Osteoblast (primary cell): ENCODE results near the gene PBX1. TPM values are rescaled to one million over a fixed set of nuclear protein-coding genes. Genes with fewer than 3 reads are reported as not detected.

ENCODE experiments used
- DNase-seq: peaks from one replicate; pipeline ENCODE4 v3.0.0; 2011; ENCODE audit warnings: low spot score, mixed read lengths; ENCODE audit not compliant: insufficient read length; ENCODE audit errors: missing footprints
- H2AFZ ChIP-seq: 2 replicates; pipeline ENCODE4 v1.6.0; 2011; ENCODE audit warnings: mild to moderate bottlenecking, low read length
- H3K27ac ChIP-seq: 2 replicates; pipeline ENCODE4 v1.5.1; 2011; ENCODE audit warnings: mild to moderate bottlenecking, low read depth, low read length, moderate library complexity
- H3K27me3 ChIP-seq: 2 replicates; pipeline ENCODE4 v1.6.0; 2012; ENCODE audit warnings: mild to moderate bottlenecking, control low read depth, inconsistent platforms, low read length, moderate library complexity; ENCODE audit not compliant: insufficient read depth
- H3K36me3 ChIP-seq: 2 replicates; pipeline ENCODE4 v1.5.1; 2011; ENCODE audit warnings: mild to moderate bottlenecking, low read length, control low read depth, moderate library complexity; ENCODE audit not compliant: insufficient read depth
- H3K4me1 ChIP-seq: 2 replicates; pipeline ENCODE4 v1.5.1; 2011; ENCODE audit warnings: mild to moderate bottlenecking, low read length, control low read depth, moderate library complexity; ENCODE audit not compliant: insufficient read depth
- H3K4me2 ChIP-seq: 2 replicates; pipeline ENCODE4 v1.6.0; 2011; ENCODE audit warnings: mild to moderate bottlenecking, low read length; ENCODE audit not compliant: insufficient read depth
- H3K4me3 ChIP-seq: fragments of 200-600 bp; sonication (generic); 3 replicates; pipeline ENCODE4 v1.5.1; 2012; ENCODE audit warnings: mild to moderate bottlenecking, low read length, inconsistent platforms; ENCODE audit not compliant: insufficient read depth
- H3K79me2 ChIP-seq: 2 replicates; pipeline ENCODE4 v1.6.0; 2012; ENCODE audit warnings: mild to moderate bottlenecking, low read length, control low read depth, inconsistent platforms; ENCODE audit not compliant: insufficient read depth
- H3K9me3 ChIP-seq: 2 replicates; pipeline ENCODE4 v1.5.1; 2011; ENCODE audit warnings: low read depth, low read length, control low read depth
- H4K20me1 ChIP-seq: 2 replicates; pipeline ENCODE4 v1.6.0; 2012; ENCODE audit warnings: mild to moderate bottlenecking, low read length, control low read depth; ENCODE audit not compliant: insufficient read depth
- CTCF ChIP-seq: IDR thresholded peaks from 2 replicates; pipeline ENCODE4 v1.5.1; 2011; ENCODE audit warnings: mild to moderate bottlenecking, low read depth, low read length, moderate library complexity; ENCODE audit errors: extremely low read depth
- total RNA-seq: library from RNA; depleted of rRNA; stranded (reverse); fragments of >200 nt; gene quantifications from 2 replicates; pipeline ENCODE4 v1.2.3, GENCODE V29; 2012

The PBX1 gene
- total RNA-seq, 1 donor = 10.1 TPM

GRCh38 chr1:164836614-164837018, 277.6 kb downstream of the PBX1 start:
- H3K4me1 ChIP-seq = no peaks in the 10 kb centered on the region
- H3K4me3 ChIP-seq = no peak overlapping the region
- DNase-seq = no peak
- H3K4me2 ChIP-seq = no peak overlapping the region
- H3K27ac ChIP-seq = no peak overlapping the region
- no peaks in the 10 kb centered on the region for H3K79me2 ChIP-seq
- H3K36me3 ChIP-seq = no peaks in the 10 kb centered on the region
- H3K27me3 ChIP-seq = no peaks in the 10 kb centered on the region
- H3K9me3 ChIP-seq = no peaks in the 10 kb centered on the region
- no peak overlapping the region for H2AFZ ChIP-seq
- H4K20me1 ChIP-seq = no peaks in the 10 kb centered on the region
- TF ChIP-seq CTCF = no peak

- no peaks in the 10 kb centered on the region for H3K27me3 ChIP-seq
- no peaks in the 10 kb centered on the region for H3K4me1 ChIP-seq
- no peak overlapping the region for H3K4me2 ChIP-seq
- H2AFZ ChIP-seq = no peak overlapping the region
- H3K4me3 ChIP-seq = no peak overlapping the region
- H3K27ac ChIP-seq = no peak overlapping the region
- no peaks in the 10 kb centered on the region for H3K9me3 ChIP-seq
- TF ChIP-seq CTCF = no peak
- H3K36me3 ChIP-seq = no peaks in the 10 kb centered on the region
- no peaks in the 10 kb centered on the region for H3K79me2 ChIP-seq
- no peak for DNase-seq
- H4K20me1 ChIP-seq = no peaks in the 10 kb centered on the region
Observed at GRCh38 chr1:164838786-164839185, 279.8 kb downstream of the PBX1 start.

GRCh38 chr1:164840936-164841335, 282.0 kb downstream of the PBX1 start:
- Histone ChIP-seq H2AFZ (no peak overlapping the region), H3K27me3 (no peaks in the 10 kb centered on the region), H3K4me1 (no peaks in the 10 kb centered on the region), H3K79me2 (no peaks in the 10 kb centered on the region), H3K27ac (no peak overlapping the region), H3K9me3 (no peaks in the 10 kb centered on the region), H4K20me1 (no peaks in the 10 kb centered on the region), H3K4me2 (no peak overlapping the region), H3K4me3 (no peak overlapping the region), H3K36me3 (no peaks in the 10 kb centered on the region)
- no peak for TF ChIP-seq CTCF
- DNase-seq = no peak

- Histone ChIP-seq H3K4me2 (no peak overlapping the region), H2AFZ (no peak overlapping the region), H3K36me3 (no peaks in the 10 kb centered on the region), H3K9me3 (no peaks in the 10 kb centered on the region), H3K79me2 (no peaks in the 10 kb centered on the region), H3K4me1 (no peaks in the 10 kb centered on the region), H3K27ac (no peak overlapping the region), H4K20me1 (no peaks in the 10 kb centered on the region), H3K27me3 (no peaks in the 10 kb centered on the region), H3K4me3 (no peak overlapping the region)
- TF ChIP-seq CTCF = no peak
- DNase-seq = no peak
Observed at GRCh38 chr1:164841702-164842465, 282.9 kb downstream of the PBX1 start.
